GM15510 (cell line): ENCODE data around the gene NUBPL.

Experiments used
- POLR2A ChIP-seq: IDR thresholded peaks from 3 replicates; pipeline ENCODE4 v1.6.1; 2011; ENCODE audit warnings: borderline replicate concordance; ENCODE audit not compliant: insufficient read length; ENCODE audit errors: extremely low read depth

The NUBPL gene

GRCh38 chr14:31561155-31561846 is at the start of gene NUBPL:
Gene NUBPL, plus strand, starts transcription at chr14:31561404. Its CDS starts 36 bp downstream, at chr14:31561440.
- peak; percentile 79 for TF ChIP-seq POLR2A

DNA sequence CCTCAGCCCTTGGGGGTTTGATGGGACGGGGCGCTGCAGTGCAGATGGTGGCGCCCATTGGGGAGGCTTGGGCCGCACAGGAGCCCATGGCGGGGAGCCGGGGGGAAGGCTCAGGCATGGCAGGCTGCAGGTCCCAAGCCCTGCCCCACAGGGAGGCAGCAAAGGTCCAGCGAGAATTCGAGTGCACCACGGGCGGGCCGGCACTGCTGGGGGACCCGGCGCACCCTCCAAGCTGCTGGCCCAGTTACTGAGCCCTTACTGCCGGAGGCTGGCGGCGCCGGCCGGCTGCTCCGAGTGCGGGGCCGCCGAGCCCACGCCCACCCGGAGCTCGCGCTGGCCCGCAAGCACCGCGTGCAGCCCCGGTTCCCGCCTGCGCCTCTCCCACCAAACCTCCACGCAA is 34.1 kb upstream of the NUBPL start:
- no peak for TF ChIP-seq POLR2A

DNA sequence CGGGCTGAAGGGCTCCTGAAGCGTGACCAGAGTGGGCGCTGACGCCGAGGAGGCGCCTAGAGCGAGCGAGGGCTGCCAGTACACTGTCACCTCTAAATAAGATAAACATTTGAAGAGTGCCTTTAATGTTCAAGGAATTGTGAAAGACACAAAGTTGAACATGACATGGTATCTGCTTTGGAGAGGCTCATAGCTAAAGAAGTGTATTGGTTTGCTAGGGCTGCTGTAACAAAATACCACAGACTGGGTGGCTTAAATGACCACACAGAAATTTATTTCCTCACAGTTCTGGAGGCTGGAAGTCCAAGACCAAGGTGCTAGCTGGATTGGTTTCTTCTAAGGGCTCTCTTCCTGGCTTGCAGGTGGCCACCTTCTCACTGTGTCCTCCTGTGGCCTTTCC is 33.7 kb upstream of the NUBPL start:
- no peak for TF ChIP-seq POLR2A

DNA sequence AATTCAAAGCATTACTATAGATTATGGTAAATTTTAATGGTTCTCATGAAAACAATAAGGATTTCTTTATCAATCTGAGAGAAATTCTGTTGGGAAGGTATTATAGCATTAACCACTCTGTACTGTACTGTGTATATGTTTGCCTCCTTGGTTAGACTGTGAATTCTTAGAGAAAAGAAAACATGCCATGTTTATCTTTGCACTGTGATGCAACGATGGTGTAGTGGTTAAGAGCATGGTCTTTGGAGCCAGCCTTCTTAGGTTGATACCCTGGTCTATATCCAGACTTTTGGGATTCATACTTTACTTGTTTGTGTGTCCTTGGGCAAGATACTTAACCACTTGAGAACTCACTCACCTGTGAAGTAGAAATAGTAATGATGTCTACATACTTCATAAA is 32.2 kb upstream of the NUBPL start:
- no peak for TF ChIP-seq POLR2A

- no peak for TF ChIP-seq POLR2A
Measured at GRCh38 chr14:31530136-31530535, 31.1 kb upstream of the NUBPL start.

DNA sequence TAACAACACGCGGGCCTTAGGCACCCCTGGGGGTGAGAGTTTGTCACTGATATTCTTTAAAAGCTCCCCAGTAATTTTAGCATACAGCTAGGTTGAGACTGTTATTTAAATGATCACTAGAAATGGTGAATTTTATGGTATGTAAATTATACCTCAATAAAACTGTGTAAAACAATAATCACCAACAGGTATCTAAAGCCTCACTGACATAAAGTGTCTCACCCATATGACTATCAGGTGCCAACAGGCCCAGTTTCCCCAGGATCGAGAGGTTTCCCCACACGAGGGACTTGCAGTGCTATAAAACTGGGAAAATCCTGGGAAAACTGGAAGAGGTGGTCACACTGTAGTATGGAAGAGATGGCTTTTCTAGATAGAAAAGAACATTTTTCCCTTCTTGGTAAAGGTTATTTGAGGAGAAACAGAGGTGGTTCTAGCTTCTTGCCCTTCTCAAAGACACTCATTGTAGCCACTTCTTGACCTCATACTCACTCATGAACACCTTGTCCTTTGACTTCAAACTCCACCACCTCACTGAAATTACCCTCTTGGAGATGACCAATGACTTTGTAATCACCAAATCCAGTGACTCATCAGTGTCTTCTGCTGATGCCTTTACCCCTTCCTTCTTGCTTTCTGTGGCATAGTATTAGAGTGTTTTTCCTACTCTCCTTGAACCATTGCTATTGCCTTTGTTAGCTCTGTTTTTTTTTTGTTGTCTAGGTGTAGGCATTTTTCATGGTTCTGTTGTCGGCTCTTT is 24.8 kb upstream of the NUBPL start:
- TF ChIP-seq POLR2A = no peak

GRCh38 chr14:31541702-31542101 is 19.5 kb upstream of the NUBPL start:
- TF ChIP-seq POLR2A = no peak

- no peak for TF ChIP-seq POLR2A
Measured at GRCh38 chr14:31543969-31544799, 17.0 kb upstream of the NUBPL start.

DNA sequence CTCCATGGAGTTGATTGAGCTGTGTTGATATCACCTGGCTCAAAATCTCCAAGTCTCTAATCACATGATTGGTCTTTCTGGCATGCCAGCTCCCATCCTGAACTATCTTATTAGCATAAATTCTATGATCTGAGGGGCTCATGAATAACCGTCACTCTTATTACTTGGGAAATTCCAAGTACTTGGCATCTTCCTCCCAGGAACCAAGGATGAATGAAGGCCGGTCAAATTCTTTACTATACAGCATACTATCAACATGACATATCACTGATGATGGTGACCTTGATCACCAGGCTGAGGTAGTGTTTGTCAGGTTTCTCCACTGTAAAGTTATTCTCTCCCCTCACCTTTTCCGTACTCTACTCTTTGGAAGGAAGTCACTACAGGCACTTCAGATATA is 16.4 kb upstream of the NUBPL start:
- no peak for TF ChIP-seq POLR2A

DNA sequence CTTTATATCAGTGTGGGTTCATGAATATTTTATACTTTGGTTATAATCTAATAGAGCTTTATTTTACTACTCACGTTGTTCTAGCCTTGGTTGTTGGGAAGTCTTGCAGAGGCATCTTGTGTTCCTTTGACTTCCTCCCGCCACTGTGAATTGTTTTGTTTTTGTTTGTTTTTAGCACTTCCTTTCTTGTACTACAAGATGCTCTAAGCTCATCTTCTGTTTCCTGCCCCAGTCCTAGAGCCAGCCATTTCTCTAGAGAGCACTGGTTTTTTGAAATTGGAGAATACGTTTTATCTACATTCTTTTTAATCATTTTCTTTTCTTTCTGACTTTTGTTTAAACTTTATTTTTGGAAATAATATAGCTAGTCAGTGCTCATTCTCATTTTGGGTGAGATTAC is 15.9 kb upstream of the NUBPL start:
- TF ChIP-seq POLR2A = no peak

DNA sequence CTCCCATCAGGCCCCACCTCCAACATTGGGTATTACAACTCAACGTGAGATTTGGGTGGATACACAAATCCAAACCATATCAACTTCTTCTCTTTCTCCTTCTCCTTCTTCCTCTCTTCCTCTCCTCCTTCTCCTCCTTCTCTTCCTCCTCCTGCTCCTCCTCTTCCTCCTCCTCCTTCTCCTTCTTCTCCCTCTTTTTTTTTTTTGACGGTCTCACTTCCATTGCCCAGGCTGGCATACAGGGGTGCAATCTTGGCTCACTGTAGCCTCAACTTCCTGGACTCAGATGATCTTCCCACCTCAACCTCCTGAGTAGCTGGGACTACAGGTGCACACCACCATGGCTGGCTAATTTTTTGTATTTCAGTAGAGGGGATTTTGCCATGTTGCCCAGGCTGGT is 11.4 kb upstream of the NUBPL start:
- no peak for TF ChIP-seq POLR2A

- TF ChIP-seq POLR2A = no peak
Measured at GRCh38 chr14:31550589-31550988, 10.6 kb upstream of the NUBPL start.

GRCh38 chr14:31556191-31556590 is 5.0 kb upstream of the NUBPL start:
- TF ChIP-seq POLR2A = no peak

GRCh38 chr14:31559939-31560338 is 1.3 kb upstream of the NUBPL start:
- no peak for TF ChIP-seq POLR2A

DNA sequence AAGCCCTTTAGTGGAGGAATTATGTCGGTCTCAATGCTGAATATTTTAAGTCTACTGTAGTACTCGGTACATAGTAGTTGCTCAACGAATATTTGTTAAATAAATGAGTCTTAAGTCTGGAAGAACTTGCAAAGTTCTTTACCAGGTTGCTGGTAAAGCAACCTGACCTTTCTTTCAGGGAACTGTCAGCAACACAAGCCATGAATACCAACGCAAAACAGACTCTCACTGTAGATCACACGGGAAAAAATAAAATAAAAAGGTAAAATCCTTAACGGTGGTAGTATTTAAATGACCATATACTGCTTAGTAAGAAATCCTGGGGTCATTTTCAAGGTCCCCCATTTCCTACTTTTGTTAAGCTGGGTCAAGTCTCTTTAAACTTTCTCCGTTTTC is 447 bp upstream of the NUBPL start:
- TF ChIP-seq POLR2A = no peak
